ENCODE data around the gene CHID1.

- TF ChIP-seq CTCF (IDR thresholded peaks at IDR 0.05) (no peak), POLR2A (IDR thresholded peaks at IDR 0.05) (no peak)
Measured at GRCh38 chr11:862081-862661, 48.4 kb downstream of the CHID1 start.

Data from breast epithelium (tissue), 3 donors.